Measurements from ENCODE around the gene PPFIA2. TPM values are rescaled to one million over a fixed set of nuclear protein-coding genes. Genes with fewer than 3 reads are reported as not detected.

Gene PPFIA2
- total RNA-seq, 4 donors from 2014 or later, result 0.11 to 0.89 (median 0.32) TPM; not detected in 1

DNA sequence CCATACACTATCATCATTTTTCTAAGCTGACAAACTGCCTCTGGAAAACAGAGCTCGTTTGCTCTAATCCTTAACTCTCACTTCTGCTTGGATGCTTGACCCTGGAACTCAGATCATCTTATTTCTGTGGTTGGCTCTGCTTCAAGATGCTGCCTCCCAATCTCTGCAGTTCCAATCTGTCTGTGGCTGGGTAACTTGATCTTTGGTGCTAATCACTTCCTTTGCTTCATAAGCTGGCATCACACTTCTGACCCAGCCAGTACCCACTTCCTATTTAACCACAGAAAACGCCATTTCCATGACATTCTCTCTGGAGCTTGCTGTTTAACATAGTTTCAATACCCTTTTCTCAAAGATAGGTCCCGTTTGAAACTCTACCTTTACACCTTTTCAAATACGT is 427.1 kb downstream of the PPFIA2 start:
- no peak overlapping the region for H3K27ac ChIP-seq
- no peak for DNase-seq (ENCODE audit: low spot score in 2 of 2)
- H3K27me3 ChIP-seq, result no peaks in the 10 kb centered on the region
- H3K9me3 ChIP-seq, result no peaks in the 10 kb centered on the region
- TF ChIP-seq POLR2AphosphoS5 (IDR thresholded peaks at IDR 0.05) (no peak), POLR2A (IDR thresholded peaks at IDR 0.05) (no peak), EP300 (IDR thresholded peaks at IDR 0.05) (no peak)
- TF ChIP-seq, protein P1, sequence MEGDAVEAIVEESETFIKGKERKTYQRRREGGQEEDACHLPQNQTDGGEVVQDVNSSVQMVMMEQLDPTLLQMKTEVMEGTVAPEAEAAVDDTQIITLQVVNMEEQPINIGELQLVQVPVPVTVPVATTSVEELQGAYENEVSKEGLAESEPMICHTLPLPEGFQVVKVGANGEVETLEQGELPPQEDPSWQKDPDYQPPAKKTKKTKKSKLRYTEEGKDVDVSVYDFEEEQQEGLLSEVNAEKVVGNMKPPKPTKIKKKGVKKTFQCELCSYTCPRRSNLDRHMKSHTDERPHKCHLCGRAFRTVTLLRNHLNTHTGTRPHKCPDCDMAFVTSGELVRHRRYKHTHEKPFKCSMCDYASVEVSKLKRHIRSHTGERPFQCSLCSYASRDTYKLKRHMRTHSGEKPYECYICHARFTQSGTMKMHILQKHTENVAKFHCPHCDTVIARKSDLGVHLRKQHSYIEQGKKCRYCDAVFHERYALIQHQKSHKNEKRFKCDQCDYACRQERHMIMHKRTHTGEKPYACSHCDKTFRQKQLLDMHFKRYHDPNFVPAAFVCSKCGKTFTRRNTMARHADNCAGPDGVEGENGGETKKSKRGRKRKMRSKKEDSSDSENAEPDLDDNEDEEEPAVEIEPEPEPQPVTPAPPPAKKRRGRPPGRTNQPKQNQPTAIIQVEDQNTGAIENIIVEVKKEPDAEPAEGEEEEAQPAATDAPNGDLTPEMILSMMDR (IDR thresholded peaks at IDR 0.05), result no peak
- H3K36me3 ChIP-seq, result no peaks in the 10 kb centered on the region
- H3K4me3 ChIP-seq, result no peak overlapping the region
- H3K4me1 ChIP-seq, result no peaks in the 10 kb centered on the region
- WGBS, result 54% methylated on average over 4 of the region's 4 CpGs

DNA sequence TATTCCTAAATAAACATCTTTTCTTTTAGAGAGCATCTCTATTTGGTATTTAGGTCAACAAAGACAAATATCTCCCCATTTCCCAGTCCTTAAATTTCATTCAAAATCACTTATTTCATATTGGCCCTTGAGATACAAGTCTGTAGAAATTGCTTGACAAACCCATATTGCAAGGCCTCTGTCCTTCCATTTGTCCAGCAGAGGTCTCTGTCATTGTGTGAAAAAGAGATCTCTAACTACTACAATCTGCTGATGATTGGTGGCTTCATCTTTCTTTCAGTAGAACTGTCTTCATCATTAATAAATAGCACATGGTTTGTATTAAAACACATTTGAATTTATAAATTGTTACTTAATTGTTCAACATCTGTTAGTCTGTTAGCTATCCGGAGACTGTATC is 428.7 kb downstream of the PPFIA2 start:
- H3K27me3 ChIP-seq, result no peaks in the 10 kb centered on the region
- no peak overlapping the region for H3K27ac ChIP-seq
- H3K4me3 ChIP-seq, result no peak overlapping the region
- no peak for DNase-seq (ENCODE audit: low spot score in 2 of 2)
- TF ChIP-seq EP300 (IDR thresholded peaks at IDR 0.05) (no peak), POLR2AphosphoS5 (IDR thresholded peaks at IDR 0.05) (no peak), POLR2A (IDR thresholded peaks at IDR 0.05) (no peak)
- TF ChIP-seq, protein P1 (IDR thresholded peaks at IDR 0.05), result no peak
- no peaks in the 10 kb centered on the region for H3K9me3 ChIP-seq
- no peaks in the 10 kb centered on the region for H3K36me3 ChIP-seq
- no peaks in the 10 kb centered on the region for H3K4me1 ChIP-seq
- 86% methylated on average over 1 of the region's 1 CpG for WGBS

DNA sequence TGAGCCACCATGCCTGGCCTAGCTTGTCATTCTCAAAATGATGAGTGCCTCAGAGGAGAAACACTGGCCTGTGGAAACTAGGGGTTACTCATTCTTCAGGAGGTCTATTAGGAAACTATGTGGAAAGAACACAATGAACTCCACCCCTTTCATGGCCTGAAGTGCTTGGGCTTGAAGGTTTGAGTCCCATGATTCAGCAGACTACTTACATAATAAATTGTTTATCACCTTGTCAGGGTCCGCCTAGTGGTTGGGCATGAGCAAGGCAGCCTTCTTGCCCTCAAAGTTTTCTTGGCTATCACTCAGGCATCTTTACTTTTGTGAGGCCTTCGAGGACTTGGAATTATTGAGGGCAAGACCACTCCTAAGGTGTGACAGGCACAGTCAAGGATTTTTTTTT is 430.1 kb downstream of the PPFIA2 start:
- Histone ChIP-seq H3K27me3 (no peaks in the 10 kb centered on the region), H3K9me3 (no peaks in the 10 kb centered on the region), H3K27ac (no peak overlapping the region), H3K4me1 (no peaks in the 10 kb centered on the region), H3K4me3 (no peak overlapping the region), H3K36me3 (no peaks in the 10 kb centered on the region)
- 77% methylated on average over 2 of the region's 2 CpGs for WGBS
- TF ChIP-seq EP300 (IDR thresholded peaks at IDR 0.05), result no peak
- no peak for DNase-seq (ENCODE audit: low spot score in 2 of 2)

DNA sequence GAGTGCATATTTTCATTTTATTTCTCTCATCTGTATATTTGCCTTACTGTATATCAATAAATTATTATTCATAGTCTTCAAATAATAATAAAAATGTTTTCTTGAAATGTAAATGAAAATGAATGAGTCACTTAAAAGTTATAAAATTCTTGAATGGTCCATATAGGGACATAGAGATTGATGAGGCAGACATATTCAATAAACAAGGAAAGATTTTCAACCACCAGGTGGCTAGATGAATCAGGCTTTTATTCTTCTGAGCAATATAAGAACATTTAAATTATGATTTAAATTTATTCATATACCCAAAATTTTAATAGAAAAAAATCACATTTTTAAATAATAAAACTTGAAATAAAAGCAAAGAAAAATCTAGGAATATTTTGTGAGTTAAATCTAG is 431.7 kb downstream of the PPFIA2 start:
- no peaks in the 10 kb centered on the region for H3K36me3 ChIP-seq
- no peak for DNase-seq (ENCODE audit: low spot score in 2 of 2)
- H3K4me1 ChIP-seq, result no peaks in the 10 kb centered on the region
- H3K27ac ChIP-seq, result no peak overlapping the region
- no peak overlapping the region for H3K4me3 ChIP-seq
- TF ChIP-seq POLR2AphosphoS5 (IDR thresholded peaks at IDR 0.05), result no peak
- TF ChIP-seq EP300 (IDR thresholded peaks at IDR 0.05), result no peak
- TF ChIP-seq, protein P1 (IDR thresholded peaks at IDR 0.05), result no peak
- no peak for TF ChIP-seq POLR2A (IDR thresholded peaks at IDR 0.05)
- H3K27me3 ChIP-seq, result no peaks in the 10 kb centered on the region
- H3K9me3 ChIP-seq, result no peaks in the 10 kb centered on the region

DNA sequence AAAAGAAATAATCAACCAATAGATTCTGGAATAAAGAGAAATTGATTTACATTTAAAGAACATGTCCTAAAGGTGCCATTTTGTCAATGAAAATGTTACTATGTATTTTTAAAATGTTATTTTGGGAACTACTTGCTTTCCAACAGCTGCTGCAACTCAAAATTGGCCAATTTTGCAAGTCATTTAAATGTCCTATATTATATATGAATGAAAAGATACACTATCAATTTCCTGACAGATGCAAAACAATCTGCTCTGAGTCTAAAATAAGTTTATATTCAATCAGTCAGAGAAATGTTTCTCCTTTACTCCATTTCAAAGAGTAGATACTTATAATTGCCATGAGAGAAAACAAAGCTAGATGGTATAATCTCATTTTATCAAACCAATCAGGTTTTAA is 434.1 kb downstream of the PPFIA2 start:
- Histone ChIP-seq H3K9me3 (no peaks in the 10 kb centered on the region), H3K36me3 (no peaks in the 10 kb centered on the region), H3K4me1 (no peaks in the 10 kb centered on the region), H3K27me3 (no peaks in the 10 kb centered on the region), H3K4me3 (no peak overlapping the region), H3K27ac (no peak overlapping the region)
- TF ChIP-seq EP300 (IDR thresholded peaks at IDR 0.05) (no peak), POLR2AphosphoS5 (IDR thresholded peaks at IDR 0.05) (no peak), POLR2A (IDR thresholded peaks at IDR 0.05) (no peak)
- TF ChIP-seq, protein P1 (IDR thresholded peaks at IDR 0.05), result no peak
- DNase-seq (ENCODE audit: low spot score in 2 of 2), result no peak

DNA sequence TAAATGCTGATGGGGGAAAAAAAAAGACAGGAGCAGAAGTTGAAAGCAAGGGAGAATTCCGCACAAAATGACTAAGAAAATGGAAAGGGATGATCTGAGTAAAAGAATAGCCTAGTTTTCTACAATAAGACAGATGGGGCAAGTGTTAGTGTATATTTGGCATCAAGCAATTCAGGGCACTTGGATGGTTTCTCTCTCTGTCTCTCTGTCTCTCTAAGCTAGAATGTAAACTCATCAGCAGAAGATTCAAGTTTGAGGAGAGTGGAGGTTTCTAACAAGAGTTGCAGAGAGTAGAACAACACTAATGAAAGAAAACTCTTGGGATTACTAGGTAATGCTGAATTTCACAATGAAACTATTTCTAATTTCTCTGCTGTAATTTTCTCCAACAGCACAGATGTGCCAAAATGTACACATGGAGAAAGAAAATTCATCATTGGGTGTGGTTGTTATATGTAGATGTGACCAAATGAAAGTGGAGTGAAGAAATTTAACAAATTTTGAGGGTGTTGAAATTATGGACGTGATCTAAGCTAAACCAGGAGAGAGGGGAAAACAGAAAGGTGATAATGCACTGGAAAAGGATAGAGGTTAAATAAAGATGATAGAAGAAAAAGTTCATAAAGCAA is 444.1 kb downstream of the PPFIA2 start:
- no peak overlapping the region for H3K4me3 ChIP-seq
- H3K36me3 ChIP-seq, result no peaks in the 10 kb centered on the region
- H3K4me1 ChIP-seq, result no peaks in the 10 kb centered on the region
- no peaks in the 10 kb centered on the region for H3K27me3 ChIP-seq
- no peaks in the 10 kb centered on the region for H3K9me3 ChIP-seq
- DNase-seq (ENCODE audit: low spot score in 2 of 2), result no peak
- H3K27ac ChIP-seq, result no peak overlapping the region
- 70% methylated on average over 2 of the region's 2 CpGs for WGBS
- TF ChIP-seq POLR2AphosphoS5 (IDR thresholded peaks at IDR 0.05) (no peak), POLR2A (IDR thresholded peaks at IDR 0.05) (no peak), EP300 (IDR thresholded peaks at IDR 0.05) (no peak)
- TF ChIP-seq, protein P1 (IDR thresholded peaks at IDR 0.05), result no peak

Measured in suprapubic skin (tissue), 4 donors.